Breast epithelium (tissue), 4 donors: ENCODE data around the gene ADAM8. TPM values are rescaled to one million over a fixed set of nuclear protein-coding genes. Genes with fewer than 3 reads are reported as not detected.

Experiments used
- DNase-seq, 2 donors: peaks; one replicate each; pipeline ENCODE4 v3.0.0-alpha.2; 2019; ENCODE audit warnings: low spot score in 2 of 2
- H3K27ac ChIP-seq, 2 donors: fragments of 200-600 bp; sonication (generic) in 1 of 2; one replicate each; pipeline ENCODE4 v1.5.1; 2016 to 2019; ENCODE audit warnings: mild to moderate bottlenecking in 1 of 2
- H3K27me3 ChIP-seq, 2 donors: fragments of 200-600 bp; sonication (generic) in 1 of 2; one replicate each; pipeline versions ENCODE4 v1.5.1 to v1.6.0; 2017 to 2019; ENCODE audit warnings: control low read depth in 1 of 2, mild to moderate bottlenecking in 1 of 2
- H3K36me3 ChIP-seq: fragments of 200-600 bp; one replicate; pipeline ENCODE4 v1.5.1; 2019
- H3K4me1 ChIP-seq, 2 donors: fragments of 200-600 bp; sonication (generic); one replicate each; pipeline ENCODE4 v1.5.1; 2016 to 2019; ENCODE audit warnings: control low read depth in 1 of 2
- H3K4me3 ChIP-seq, 3 donors: fragments of 200-600 bp; sonication (generic); 1 replicate in 2 of 3; 2 replicates in 1 of 3; pipeline ENCODE4 v1.5.1; 2016 to 2019; ENCODE audit warnings: mild to moderate bottlenecking in 3 of 3, moderate library complexity in 2 of 3
- H3K9me3 ChIP-seq, 2 donors: fragments of 200-600 bp; sonication (generic) in 1 of 2; one replicate each; pipeline ENCODE4 v1.5.1; 2016 to 2019; ENCODE audit warnings: control low read depth in 1 of 2
- POLR2A ChIP-seq: fragments of 450-650 bp; IDR thresholded peaks from one replicate; pipeline ENCODE4 v1.6.1; 2016; ENCODE audit warnings: antibody characterized with exemption, mild to moderate bottlenecking, moderate library complexity
- POLR2AphosphoS5 ChIP-seq, 3 donors: sonication (generic); formaldehyde crosslinking; IDR thresholded peaks; one replicate each; pipeline ENCODE4 v1.6.1; 2017; ENCODE audit warnings: antibody characterized with exemption in 3 of 3
- intact Hi-C: fragments of 100-400 bp; cut with DNase I; formaldehyde crosslinking; loops from one replicate; pipeline ENCODE4 v1.15.1; 2023; ENCODE audit warnings: low total_unique reads
- total RNA-seq, 3 donors: library from RNA; depleted of rRNA; stranded (reverse); fragments of >200 nt; gene quantifications; one replicate each; pipeline ENCODE4 v1.1.0, GENCODE V29; 2016
- TF ChIP-seq, protein P1 (sequence below), 3 donors: fragments of 450-650 bp; IDR thresholded peaks; one replicate each; pipeline ENCODE4 v1.5.1; 2016 to 2017; ENCODE audit warnings: antibody characterized with exemption in 3 of 3, mild to moderate bottlenecking in 3 of 3, moderate library complexity in 3 of 3

ADAM8 gene
- total RNA-seq, 3 donors from 2014 or later, result 4.6 to 6.6 (median 5.0) TPM

DNA sequence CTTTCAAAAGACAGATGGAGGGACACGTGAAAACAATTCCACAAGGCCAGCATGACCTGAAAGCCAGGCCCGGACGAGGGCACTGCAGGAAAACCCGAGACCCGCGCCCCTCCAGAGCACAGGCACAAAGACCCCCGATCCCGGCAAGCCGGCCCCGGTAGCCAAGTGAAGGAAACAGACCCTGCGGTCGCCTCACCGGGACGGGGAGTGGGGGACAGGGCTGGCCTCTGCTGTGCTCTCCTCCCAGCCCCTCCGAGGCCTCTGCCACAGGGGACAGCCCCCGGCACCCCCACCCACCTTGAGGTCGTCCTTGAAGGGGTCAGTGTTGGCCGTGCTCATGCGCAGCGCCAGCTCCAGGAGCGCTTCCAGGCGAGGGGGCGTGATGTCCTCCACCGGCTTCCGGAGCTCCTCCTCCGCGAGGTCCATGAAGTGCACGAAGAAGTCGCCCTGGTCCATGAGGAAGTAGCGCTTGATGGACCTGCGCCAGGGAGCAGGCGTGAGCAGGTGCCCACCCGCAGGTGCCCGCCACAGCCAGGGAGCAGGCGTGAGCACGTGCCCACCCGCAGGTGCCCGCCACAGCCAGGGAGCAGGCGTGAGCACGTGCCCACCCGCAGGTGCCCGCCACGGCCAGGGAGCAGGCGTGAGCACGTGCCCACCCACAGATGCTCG lies 11.3 kb upstream of the ADAM8 start:
- H3K27me3 ChIP-seq, result no peaks in the 10 kb centered on the region
- no peak overlapping the region for H3K4me3 ChIP-seq
- H3K27ac ChIP-seq, result no peak overlapping the region
- no peaks in the 10 kb centered on the region for H3K9me3 ChIP-seq
- DNase-seq, result no peak
- H3K36me3 ChIP-seq, result peaks cover 29% of the 10 kb centered on the region
- intact Hi-C loops, result no loop called here
- TF ChIP-seq, protein P1, sequence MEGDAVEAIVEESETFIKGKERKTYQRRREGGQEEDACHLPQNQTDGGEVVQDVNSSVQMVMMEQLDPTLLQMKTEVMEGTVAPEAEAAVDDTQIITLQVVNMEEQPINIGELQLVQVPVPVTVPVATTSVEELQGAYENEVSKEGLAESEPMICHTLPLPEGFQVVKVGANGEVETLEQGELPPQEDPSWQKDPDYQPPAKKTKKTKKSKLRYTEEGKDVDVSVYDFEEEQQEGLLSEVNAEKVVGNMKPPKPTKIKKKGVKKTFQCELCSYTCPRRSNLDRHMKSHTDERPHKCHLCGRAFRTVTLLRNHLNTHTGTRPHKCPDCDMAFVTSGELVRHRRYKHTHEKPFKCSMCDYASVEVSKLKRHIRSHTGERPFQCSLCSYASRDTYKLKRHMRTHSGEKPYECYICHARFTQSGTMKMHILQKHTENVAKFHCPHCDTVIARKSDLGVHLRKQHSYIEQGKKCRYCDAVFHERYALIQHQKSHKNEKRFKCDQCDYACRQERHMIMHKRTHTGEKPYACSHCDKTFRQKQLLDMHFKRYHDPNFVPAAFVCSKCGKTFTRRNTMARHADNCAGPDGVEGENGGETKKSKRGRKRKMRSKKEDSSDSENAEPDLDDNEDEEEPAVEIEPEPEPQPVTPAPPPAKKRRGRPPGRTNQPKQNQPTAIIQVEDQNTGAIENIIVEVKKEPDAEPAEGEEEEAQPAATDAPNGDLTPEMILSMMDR (IDR thresholded peaks at IDR 0.05), result no peak
- TF ChIP-seq POLR2A (no peak), POLR2AphosphoS5 (IDR thresholded peaks at IDR 0.05) (no peak)
- no peaks in the 10 kb centered on the region for H3K4me1 ChIP-seq

GRCh38 chr10:133286366-133286765 lies 9.7 kb upstream of the ADAM8 start:
- Histone ChIP-seq H3K4me3 (no peak overlapping the region), H3K9me3 (no peaks in the 10 kb centered on the region), H3K4me1 (no peaks in the 10 kb centered on the region), H3K27ac (no peak overlapping the region), H3K36me3 (peaks cover 26% of the 10 kb centered on the region), H3K27me3 (no peaks in the 10 kb centered on the region)
- TF ChIP-seq POLR2A, result no peak
- TF ChIP-seq POLR2AphosphoS5 (IDR thresholded peaks at IDR 0.05), result no peak
- TF ChIP-seq, protein P1 (IDR thresholded peaks at IDR 0.05), result no peak
- intact Hi-C loops, result no loop called here
- no peak for DNase-seq

DNA sequence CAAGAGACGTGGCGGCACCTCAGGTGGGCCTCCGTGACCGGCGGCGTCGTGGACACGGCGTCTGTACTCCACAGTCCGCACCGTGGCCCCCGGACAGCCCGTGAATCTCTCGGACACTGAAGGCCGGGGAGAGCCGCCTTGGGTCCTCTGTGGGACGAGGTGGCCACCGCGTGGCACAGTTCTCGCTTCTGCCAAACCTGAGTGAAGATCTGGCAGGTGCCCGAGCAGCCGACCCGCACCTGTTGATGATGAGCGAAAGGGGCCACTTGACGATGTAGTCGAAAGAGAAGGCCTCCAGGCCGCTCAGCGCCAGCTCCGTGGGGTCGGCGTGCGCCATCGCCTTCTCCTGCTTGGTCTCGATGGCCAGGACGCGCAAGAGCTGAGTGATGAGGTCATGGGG lies 8.5 kb upstream of the ADAM8 start:
- DNase-seq, result no peak
- Histone ChIP-seq H3K27ac (no peak overlapping the region), H3K4me3 (no peak overlapping the region), H3K36me3 (peaks cover 26% of the 10 kb centered on the region), H3K4me1 (no peaks in the 10 kb centered on the region), H3K27me3 (no peaks in the 10 kb centered on the region), H3K9me3 (no peaks in the 10 kb centered on the region)
- intact Hi-C loops, result no loop called here
- TF ChIP-seq POLR2AphosphoS5 (IDR thresholded peaks at IDR 0.05) (no peak), POLR2A (no peak)
- TF ChIP-seq, protein P1 (IDR thresholded peaks at IDR 0.05), result no peak

- H3K27me3 ChIP-seq, result no peaks in the 10 kb centered on the region
- no peak overlapping the region for H3K4me3 ChIP-seq
- H3K36me3 ChIP-seq, result peaks cover 26% of the 10 kb centered on the region
- H3K27ac ChIP-seq, result no peak overlapping the region
- TF ChIP-seq POLR2A (no peak), POLR2AphosphoS5 (IDR thresholded peaks at IDR 0.05) (no peak)
- TF ChIP-seq, protein P1 (IDR thresholded peaks at IDR 0.05), result no peak
- no peaks in the 10 kb centered on the region for H3K4me1 ChIP-seq
- H3K9me3 ChIP-seq, result no peaks in the 10 kb centered on the region
- no peak for DNase-seq
- intact Hi-C loops, result no loop called here
These were observed 7.3 kb upstream of the ADAM8 start for GRCh38 chr10:133283931-133284330.

DNA sequence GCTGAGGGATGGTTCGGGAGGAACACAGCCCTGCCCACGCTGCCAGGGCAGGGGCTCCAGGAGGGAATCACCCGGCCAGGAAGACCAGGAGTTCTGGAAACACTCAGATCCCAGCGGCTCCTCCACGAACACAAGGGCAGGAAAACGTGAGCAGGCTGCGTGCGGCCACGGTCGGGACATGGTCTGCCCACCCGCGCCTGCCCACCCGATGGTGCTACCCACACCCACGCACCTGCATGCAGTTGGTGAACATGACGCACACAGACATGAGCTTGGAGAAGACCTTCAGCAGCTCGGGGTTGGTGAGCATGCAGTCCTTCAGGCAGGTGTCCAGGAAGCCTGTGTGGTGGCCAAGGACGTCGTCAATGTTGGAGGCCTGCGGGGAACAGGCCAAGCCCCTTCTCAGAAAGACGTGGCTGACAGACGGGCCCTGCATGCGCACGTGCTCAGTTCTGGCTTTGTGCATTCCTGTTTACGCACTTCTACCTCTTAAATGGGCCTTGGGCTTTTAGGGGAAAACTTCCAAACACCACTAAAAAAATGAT lies 6.2 kb upstream of the ADAM8 start:
- intact Hi-C loops, result no loop called here
- no peak for TF ChIP-seq POLR2A
- no peak for TF ChIP-seq POLR2AphosphoS5 (IDR thresholded peaks at IDR 0.05)
- TF ChIP-seq, protein P1 (IDR thresholded peaks at IDR 0.05), result no peak
- no peak for DNase-seq
- Histone ChIP-seq H3K36me3 (peaks cover 22% of the 10 kb centered on the region), H3K4me1 (no peaks in the 10 kb centered on the region), H3K4me3 (no peak overlapping the region), H3K9me3 (no peaks in the 10 kb centered on the region), H3K27ac (no peak overlapping the region), H3K27me3 (no peaks in the 10 kb centered on the region)
